ENCODE results near the gene ZNF219. TPM values are rescaled to one million over a fixed set of nuclear protein-coding genes. Genes with fewer than 3 reads are reported as not detected.
A peak's percentile ranks its signal among the peaks of the same experiment; 100 is the strongest.

Gene ZNF219
- total and polyA plus RNA-seq, 2 of the 13 experiments (the other 11 are each of a cell fraction or from before 2014, with no cell fraction given) = 34.5 to 36.6 TPM

DNA sequence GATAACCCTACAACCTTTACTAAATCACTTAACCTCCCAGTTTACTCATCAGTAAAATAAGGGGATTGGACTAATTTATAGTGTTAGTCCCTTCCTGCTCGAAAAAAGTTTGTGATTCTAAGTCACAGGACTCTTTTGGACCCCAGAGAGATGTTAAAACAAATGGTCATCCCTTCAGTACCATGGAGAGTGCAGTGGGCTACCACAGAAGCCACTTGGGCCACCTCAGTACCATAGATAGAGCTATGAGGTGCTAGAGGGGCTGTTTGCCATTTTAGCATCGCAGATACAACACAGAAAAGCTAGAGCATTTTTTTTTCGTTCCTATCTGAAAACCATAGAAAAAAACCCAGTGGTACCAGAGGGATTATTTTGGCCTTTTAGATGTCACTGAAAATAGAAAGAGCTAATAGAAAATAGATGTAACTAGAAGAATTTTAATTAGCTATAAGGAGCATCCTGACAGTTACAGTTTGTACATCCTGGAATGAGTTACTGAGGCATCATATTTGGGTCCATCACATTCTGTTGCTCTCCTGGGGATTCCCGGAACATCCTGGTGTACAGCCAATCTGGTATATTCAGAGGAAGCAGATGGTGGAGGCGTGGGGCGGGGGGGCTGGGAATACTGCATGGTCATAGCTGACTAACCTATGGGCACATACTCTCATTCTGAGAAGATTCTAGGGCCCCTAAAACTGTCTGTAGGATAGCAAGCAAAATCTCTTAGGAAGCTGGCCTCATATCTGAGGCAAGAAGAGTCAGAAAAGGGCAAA is 2.8 kb downstream of the ZNF219 start (continued):
- TF ChIP-seq ZFYVE20 (CRISPR knock-in tag; IDR thresholded peaks at IDR 0.05; ENCODE audit: borderline replicate concordance, low read depth) (no peak), MBNL3 (CRISPR knock-in tag; conservative IDR thresholded peaks at IDR 0.05) (no peak), ZMYM4 (CRISPR knock-in tag; IDR thresholded peaks at IDR 0.05) (no peak), TOPORS (CRISPR knock-in tag; IDR thresholded peaks at IDR 0.05) (no peak), FOXM1 (CRISPR knock-in tag; IDR thresholded peaks at IDR 0.05) (no peak), ZKSCAN5 (CRISPR knock-in tag; IDR thresholded peaks at IDR 0.05) (no peak), JUNB (CRISPR knock-in tag; IDR thresholded peaks at IDR 0.05; ENCODE audit: borderline replicate concordance) (no peak), CBX1 (IDR thresholded peaks at IDR 0.05; ENCODE audit: low read depth) (no peak), ZNF557 (CRISPR knock-in tag; IDR thresholded peaks at IDR 0.05) (no peak), ZNF160 (CRISPR knock-in tag; IDR thresholded peaks at IDR 0.05) (no peak), ZNF207 (IDR thresholded peaks at IDR 0.05; ENCODE audit: borderline replicate concordance) (no peak), KDM6A (CRISPR knock-in tag; IDR thresholded peaks at IDR 0.05; ENCODE audit: low read depth) (no peak), HNRNPL (IDR thresholded peaks at IDR 0.05; ENCODE audit: low read depth, low read length) (no peak), PHF21A (CRISPR knock-in tag; IDR thresholded peaks at IDR 0.05) (no peak), ZNF792 (CRISPR knock-in tag; IDR thresholded peaks at IDR 0.05) (0 out of 2 replicates have a peak, but pooled peaks have one; percentile 20), ZNF878 (CRISPR knock-in tag; IDR thresholded peaks at IDR 0.05) (0 out of 2 replicates have a peak, but pooled peaks have one; percentile 40), FOSL2 (CRISPR knock-in tag; IDR thresholded peaks at IDR 0.05) (0 out of 2 replicates have a peak, but pooled peaks have one; percentile 11), SIX1 (CRISPR knock-in tag; IDR thresholded peaks at IDR 0.05; ENCODE audit: borderline replicate concordance) (no peak), CREM (IDR thresholded peaks at IDR 0.05) (no peak), CREM (CRISPR knock-in tag; IDR thresholded peaks at IDR 0.05) (no peak), SP5 (CRISPR knock-in tag; IDR thresholded peaks at IDR 0.05; ENCODE audit: borderline replicate concordance, low read depth) (no peak), ZNF724P (CRISPR knock-in tag; IDR thresholded peaks at IDR 0.05; ENCODE audit: borderline replicate concordance) (no peak), ZNF256 (CRISPR knock-in tag; conservative IDR thresholded peaks at IDR 0.05) (no peak; the same call in 1 of the 2 replicates), ZNF549 (CRISPR knock-in tag; IDR thresholded peaks at IDR 0.05) (no peak), BRCA1 (CRISPR knock-in tag; IDR thresholded peaks at IDR 0.05) (no peak), CCDC6 (CRISPR knock-in tag; IDR thresholded peaks at IDR 0.05) (no peak), HNRNPUL1 (IDR thresholded peaks at IDR 0.05; ENCODE audit: low read depth, low read length) (no peak)
- TF ChIP-seq, protein P1, sequence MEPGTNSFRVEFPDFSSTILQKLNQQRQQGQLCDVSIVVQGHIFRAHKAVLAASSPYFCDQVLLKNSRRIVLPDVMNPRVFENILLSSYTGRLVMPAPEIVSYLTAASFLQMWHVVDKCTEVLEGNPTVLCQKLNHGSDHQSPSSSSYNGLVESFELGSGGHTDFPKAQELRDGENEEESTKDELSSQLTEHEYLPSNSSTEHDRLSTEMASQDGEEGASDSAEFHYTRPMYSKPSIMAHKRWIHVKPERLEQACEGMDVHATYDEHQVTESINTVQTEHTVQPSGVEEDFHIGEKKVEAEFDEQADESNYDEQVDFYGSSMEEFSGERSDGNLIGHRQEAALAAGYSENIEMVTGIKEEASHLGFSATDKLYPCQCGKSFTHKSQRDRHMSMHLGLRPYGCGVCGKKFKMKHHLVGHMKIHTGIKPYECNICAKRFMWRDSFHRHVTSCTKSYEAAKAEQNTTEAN (CRISPR knock-in tag; conservative IDR thresholded peaks at IDR 0.05) = peak; percentile 54; the same call in 1 of the 2 replicates
- TF ChIP-seq, protein P2, sequence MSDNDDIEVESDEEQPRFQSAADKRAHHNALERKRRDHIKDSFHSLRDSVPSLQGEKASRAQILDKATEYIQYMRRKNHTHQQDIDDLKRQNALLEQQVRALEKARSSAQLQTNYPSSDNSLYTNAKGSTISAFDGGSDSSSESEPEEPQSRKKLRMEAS (IDR thresholded peaks at IDR 0.05) = no peak
- TF ChIP-seq, protein P3, sequence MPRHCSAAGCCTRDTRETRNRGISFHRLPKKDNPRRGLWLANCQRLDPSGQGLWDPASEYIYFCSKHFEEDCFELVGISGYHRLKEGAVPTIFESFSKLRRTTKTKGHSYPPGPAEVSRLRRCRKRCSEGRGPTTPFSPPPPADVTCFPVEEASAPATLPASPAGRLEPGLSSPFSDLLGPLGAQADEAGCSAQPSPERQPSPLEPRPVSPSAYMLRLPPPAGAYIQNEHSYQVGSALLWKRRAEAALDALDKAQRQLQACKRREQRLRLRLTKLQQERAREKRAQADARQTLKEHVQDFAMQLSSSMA (CRISPR knock-in tag; IDR thresholded peaks at IDR 0.05) = no peak
- TF ChIP-seq, protein P4, sequence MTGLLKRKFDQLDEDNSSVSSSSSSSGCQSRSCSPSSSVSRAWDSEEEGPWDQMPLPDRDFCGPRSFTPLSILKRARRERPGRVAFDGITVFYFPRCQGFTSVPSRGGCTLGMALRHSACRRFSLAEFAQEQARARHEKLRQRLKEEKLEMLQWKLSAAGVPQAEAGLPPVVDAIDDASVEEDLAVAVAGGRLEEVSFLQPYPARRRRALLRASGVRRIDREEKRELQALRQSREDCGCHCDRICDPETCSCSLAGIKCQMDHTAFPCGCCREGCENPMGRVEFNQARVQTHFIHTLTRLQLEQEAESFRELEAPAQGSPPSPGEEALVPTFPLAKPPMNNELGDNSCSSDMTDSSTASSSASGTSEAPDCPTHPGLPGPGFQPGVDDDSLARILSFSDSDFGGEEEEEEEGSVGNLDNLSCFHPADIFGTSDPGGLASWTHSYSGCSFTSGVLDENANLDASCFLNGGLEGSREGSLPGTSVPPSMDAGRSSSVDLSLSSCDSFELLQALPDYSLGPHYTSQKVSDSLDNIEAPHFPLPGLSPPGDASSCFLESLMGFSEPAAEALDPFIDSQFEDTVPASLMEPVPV (CRISPR knock-in tag; IDR thresholded peaks at IDR 0.05) = no peak

Measured in HepG2 (cell line).